Trophoblast cell (in vitro differentiated cells and primary cell): Measurements from ENCODE around the gene NUDT2.
A peak's percentile ranks its signal among the peaks of the same experiment; 100 is the strongest.

Source experiments
- DNase-seq, 2 donors: peaks; one replicate each; pipeline ENCODE4 v3.0.0-alpha.2; 2016
- H2AFZ ChIP-seq: 2 replicates; pipeline ENCODE4 v1.6.1; 2013; ENCODE audit warnings: low read length, moderate library complexity, mild to moderate bottlenecking; ENCODE audit not compliant: insufficient read depth, poor library complexity
- H2AK5ac ChIP-seq: 2 replicates; pipeline ENCODE4 v1.6.1; 2013; ENCODE audit warnings: mild to moderate bottlenecking, low read length
- H2BK120ac ChIP-seq: 2 replicates; pipeline ENCODE4 v1.6.1; 2013; ENCODE audit warnings: low read length, mild to moderate bottlenecking, moderate library complexity; ENCODE audit not compliant: insufficient read depth, poor library complexity
- H2BK12ac ChIP-seq: 2 replicates; pipeline ENCODE4 v1.6.1; 2013; ENCODE audit warnings: mild to moderate bottlenecking, low read length, moderate library complexity
- H2BK5ac ChIP-seq: 2 replicates; pipeline ENCODE4 v1.6.1; 2013; ENCODE audit warnings: low read length, low read depth, moderate library complexity, mild to moderate bottlenecking; ENCODE audit not compliant: poor library complexity
- H3K14ac ChIP-seq: 2 replicates; pipeline ENCODE4 v1.6.1; 2013; ENCODE audit warnings: mild to moderate bottlenecking, low read length
- H3K18ac ChIP-seq: 2 replicates; pipeline ENCODE4 v1.6.1; 2013; ENCODE audit warnings: mild to moderate bottlenecking, low read length
- H3K23ac ChIP-seq: 2 replicates; pipeline ENCODE4 v1.6.1; 2013; ENCODE audit warnings: low read length
- H3K27ac ChIP-seq: 2 replicates; pipeline ENCODE4 v1.5.1; 2013; ENCODE audit warnings: low read depth, mild to moderate bottlenecking, inconsistent platforms, low read length, moderate library complexity
- H3K27me3 ChIP-seq: 2 replicates; pipeline ENCODE4 v1.6.1; 2013; ENCODE audit warnings: inconsistent platforms, mild to moderate bottlenecking, low read length, moderate library complexity; ENCODE audit not compliant: insufficient read depth
- H3K36me3 ChIP-seq, 2 experiments: 1 replicate in 1 of 2; 2 replicates in 1 of 2; pipeline ENCODE4 v1.6.1; 2013; ENCODE audit warnings: low read length in 2 of 2, mild to moderate bottlenecking in 2 of 2, moderate library complexity in 1 of 2; ENCODE audit not compliant: insufficient read depth in 2 of 2, control insufficient read depth in 1 of 2
- H3K4ac ChIP-seq: 2 replicates; pipeline ENCODE4 v1.6.1; 2013; ENCODE audit warnings: low read depth, mild to moderate bottlenecking, low read length, moderate library complexity
- H3K4me1 ChIP-seq, 2 experiments: 1 replicate in 1 of 2; 2 replicates in 1 of 2; pipeline ENCODE4 v1.6.1; 2013; ENCODE audit warnings: low read length in 2 of 2, mild to moderate bottlenecking in 2 of 2, moderate library complexity in 1 of 2; ENCODE audit not compliant: insufficient read depth in 2 of 2, control insufficient read depth in 1 of 2
- H3K4me2 ChIP-seq: 2 replicates; pipeline ENCODE4 v1.6.1; 2013; ENCODE audit warnings: inconsistent platforms, mild to moderate bottlenecking, low read length, moderate library complexity
- H3K4me3 ChIP-seq: 2 replicates; pipeline ENCODE4 v1.5.1; 2013; ENCODE audit warnings: mild to moderate bottlenecking, low read depth, low read length, inconsistent platforms
- H3K79me1 ChIP-seq: one replicate; pipeline ENCODE4 v1.6.1; 2013; ENCODE audit warnings: low read length
- H3K79me2 ChIP-seq: 2 replicates; pipeline ENCODE4 v1.6.1; 2013; ENCODE audit warnings: low read length, mild to moderate bottlenecking; ENCODE audit not compliant: control insufficient read depth, insufficient read depth, poor library complexity
- H3K9ac ChIP-seq: 2 replicates; pipeline ENCODE4 v1.6.1; 2013; ENCODE audit warnings: mild to moderate bottlenecking, low read length
- H3K9me3 ChIP-seq: 2 replicates; pipeline ENCODE4 v1.6.1; 2013; ENCODE audit warnings: low read depth, mild to moderate bottlenecking, control low read depth, inconsistent platforms, low read length; ENCODE audit not compliant: insufficient read depth
- H4K12ac ChIP-seq: 2 replicates; pipeline ENCODE4 v1.6.1; 2013; ENCODE audit warnings: low read depth, mild to moderate bottlenecking, low read length, moderate library complexity
- H4K8ac ChIP-seq: 2 replicates; pipeline ENCODE4 v1.6.1; 2013; ENCODE audit warnings: low read depth, mild to moderate bottlenecking, low read length, moderate library complexity
- H4K91ac ChIP-seq: one replicate; pipeline ENCODE4 v1.6.1; 2013; ENCODE audit warnings: low read depth, mild to moderate bottlenecking, low read length, moderate library complexity
- WGBS: extraction: QIAGEN DNeasy Blood & Tissue Kit; methylation state at CpG from one replicate; pipeline ENCODE4 v1.1.7; 2013; ENCODE audit warnings: missing lambda C conversion rate; ENCODE audit not compliant: insufficient read length, insufficient coverage; ENCODE audit errors: extremely low coverage; 5-methylcytosine and 5-hydroxymethylcytosine counted together

NUDT2 gene

GRCh38 chr9:34373749-34374148 lies 44.4 kb downstream of the NUDT2 start:
- Histone ChIP-seq H4K12ac (no peak overlapping the region), H2BK120ac (no peak overlapping the region), H3K9me3 (peaks cover 26% of the 10 kb centered on the region), H3K14ac (peak overlapping the region; percentile 25), H4K91ac (peak overlapping the region; percentile 64), H2BK12ac (peak overlapping the region; percentile 71), H3K9ac (no peak overlapping the region), H3K27ac (no peak overlapping the region), H3K79me1 (peaks cover 20% of the 10 kb centered on the region), H2AFZ (no peak overlapping the region), H4K8ac (no peak overlapping the region), H3K4me2 (no peak overlapping the region), H3K4me1 (peaks cover 35 to 45% of the 10 kb centered on the region in 2 experiments), H3K4me3 (no peak overlapping the region), H3K79me2 (peaks cover 3% of the 10 kb centered on the region), H3K4ac (peak overlapping the region; percentile 27), H3K36me3 (peaks cover 30 to 34% of the 10 kb centered on the region in 2 experiments), H2AK5ac (peak overlapping the region; percentile 49), H3K23ac (no peak overlapping the region), H3K18ac (peak overlapping the region; percentile 58), H3K27me3 (no peaks in the 10 kb centered on the region), H2BK5ac (peak overlapping the region; percentile 17)
- no peak for DNase-seq
- no CpG with 5 or more reads among the region's 2 CpGs for WGBS

GRCh38 chr9:34374339-34374738 lies 45.0 kb downstream of the NUDT2 start:
- Histone ChIP-seq H3K79me1 (peaks cover 20% of the 10 kb centered on the region), H2AFZ (no peak overlapping the region), H2AK5ac (peak overlapping the region; percentile 80), H3K4me2 (no peak overlapping the region), H3K79me2 (peaks cover 3% of the 10 kb centered on the region), H3K36me3 (peaks cover 30% of the 10 kb centered on the region in 2 experiments), H3K27ac (no peak overlapping the region), H4K8ac (peak overlapping the region; percentile 5), H2BK120ac (peak overlapping the region; percentile 12), H3K18ac (peak overlapping the region; percentile 19), H3K27me3 (no peaks in the 10 kb centered on the region), H2BK12ac (peak overlapping the region; percentile 70), H3K4me3 (no peak overlapping the region), H3K23ac (no peak overlapping the region), H2BK5ac (no peak overlapping the region), H3K14ac (peak overlapping the region; percentile 37), H3K4ac (peak overlapping the region; percentile 27), H3K9me3 (peaks cover 26% of the 10 kb centered on the region), H3K4me1 (peaks cover 35 to 45% of the 10 kb centered on the region in 2 experiments), H4K12ac (no peak overlapping the region), H3K9ac (no peak overlapping the region), H4K91ac (peak overlapping the region; percentile 51)
- no CpG with 5 or more reads among the region's 3 CpGs for WGBS
- DNase-seq = no peak

GRCh38 chr9:34374905-34375552 lies 45.7 kb downstream of the NUDT2 start:
- H3K9ac ChIP-seq = no peak overlapping the region
- no peak overlapping the region for H2BK12ac ChIP-seq
- peaks cover 20% of the 10 kb centered on the region for H3K79me1 ChIP-seq
- H2BK5ac ChIP-seq = peak overlapping the region; percentile 10
- no peak overlapping the region for H2AK5ac ChIP-seq
- no peak overlapping the region for H3K14ac ChIP-seq
- DNase-seq = peak; percentile 65 to 81
- no CpG with 5 or more reads among the region's 5 CpGs for WGBS
- H3K4ac ChIP-seq = no peak overlapping the region
- H4K12ac ChIP-seq = no peak overlapping the region
- peaks cover 23% of the 10 kb centered on the region for H3K9me3 ChIP-seq
- H2AFZ ChIP-seq = no peak overlapping the region
- H3K18ac ChIP-seq = no peak overlapping the region
- no peaks in the 10 kb centered on the region for H3K27me3 ChIP-seq
- no peak overlapping the region for H4K8ac ChIP-seq
- peak overlapping the region; percentile 84 for H3K27ac ChIP-seq
- peaks cover 3% of the 10 kb centered on the region for H3K79me2 ChIP-seq
- no peak overlapping the region for H3K23ac ChIP-seq
- peak overlapping the region; percentile 82 for H3K4me2 ChIP-seq
- peak overlapping the region; percentile 13 for H2BK120ac ChIP-seq
- H3K36me3 ChIP-seq = peaks cover 23 to 25% of the 10 kb centered on the region in 2 experiments
- no peak overlapping the region for H3K4me3 ChIP-seq
- peaks cover 39 to 48% of the 10 kb centered on the region in 2 experiments for H3K4me1 ChIP-seq
- H4K91ac ChIP-seq = no peak overlapping the region

GRCh38 chr9:34375901-34376595 lies 46.7 kb downstream of the NUDT2 start:
- peaks cover 3% of the 10 kb centered on the region for H3K79me2 ChIP-seq
- no peak overlapping the region for H3K23ac ChIP-seq
- peak overlapping the region; percentile 57 for H2BK120ac ChIP-seq
- DNase-seq = peak; percentile 39 to 52
- H3K4me3 ChIP-seq = peak overlapping the region; percentile 83
- H3K9ac ChIP-seq = peak overlapping the region; percentile 45
- peaks cover 14% of the 10 kb centered on the region in 2 experiments for H3K36me3 ChIP-seq
- peak overlapping the region; percentile 84 for H3K27ac ChIP-seq
- peaks cover 18% of the 10 kb centered on the region for H3K9me3 ChIP-seq
- H2BK12ac ChIP-seq = peak overlapping the region; percentile 11
- peak overlapping the region; percentile 82 for H3K4me2 ChIP-seq
- H3K14ac ChIP-seq = peak overlapping the region; percentile 48
- H2AFZ ChIP-seq = peak overlapping the region; percentile 55
- peak overlapping the region; percentile 49 for H4K8ac ChIP-seq
- peak overlapping the region; percentile 6 for H3K18ac ChIP-seq
- H4K12ac ChIP-seq = no peak overlapping the region
- peak overlapping the region; percentile 73 for H4K91ac ChIP-seq
- H2AK5ac ChIP-seq = no peak overlapping the region
- H3K27me3 ChIP-seq = peaks cover 5% of the 10 kb centered on the region
- H2BK5ac ChIP-seq = peak overlapping the region; percentile 7
- H3K4me1 ChIP-seq = peaks cover 47 to 56% of the 10 kb centered on the region in 2 experiments
- H3K79me1 ChIP-seq = peaks cover 20% of the 10 kb centered on the region
- H3K4ac ChIP-seq = peak overlapping the region; percentile 13
- no CpG with 5 or more reads among the region's 22 CpGs for WGBS
